ENCODE measurements around the gene TNS1.

DNA sequence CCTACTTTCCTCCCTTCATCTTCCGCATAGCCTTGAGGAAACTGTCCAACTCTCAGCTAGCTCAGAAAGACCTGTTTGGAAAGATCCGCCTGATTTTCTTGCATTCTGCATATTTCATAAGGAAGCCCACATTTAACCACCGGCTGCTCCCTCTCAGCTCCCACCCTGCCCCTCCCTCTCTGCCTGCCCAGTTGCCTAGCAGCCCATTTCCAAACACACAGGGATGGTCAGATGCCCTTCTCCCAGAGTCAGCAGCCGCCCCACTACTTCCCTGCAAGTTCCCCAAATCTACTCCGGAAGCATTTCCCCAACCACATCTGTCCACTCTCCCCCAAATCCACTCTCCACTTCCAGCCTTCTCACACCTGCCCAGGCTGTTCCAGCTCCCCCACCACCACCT, 96.0 kb downstream of the TNS1 start:
- no peak for TF ChIP-seq CTCF (conservative IDR thresholded peaks at IDR 0.05; ENCODE audit: low read length)
- no peak for TF ChIP-seq EZH2phosphoT487 (IDR thresholded peaks at IDR 0.05; ENCODE audit: borderline replicate concordance)

Data from Loucy (cell line).